WTC11 (cell line): ENCODE results near the gene DACT3. TPM values are rescaled to one million over a fixed set of nuclear protein-coding genes. Genes with fewer than 3 reads are reported as not detected.

Experiments
- ATAC-seq: fragments of 200-7000 bp; cut with Tn5 transposase; 2 replicates; pipeline ENCODE4 v1.10.0; 2021; ENCODE audit warnings: mild to moderate bottlenecking, moderate library complexity
- CTCF ChIA-PET: fragments of 300-600 bp; sonication (Branson Sonifier 250); formaldehyde crosslinking; loops from one replicate; lab custom pipeline; 2021; ENCODE audit warnings: antibody characterized with exemption; lab: Charles Lee
- POLR2A ChIA-PET: fragments of 350-600 bp; sonication (Branson Sonifier 250); formaldehyde crosslinking; loops from one replicate; lab custom pipeline; 2021; ENCODE audit warnings: antibody characterized with exemption; lab: Charles Lee
- DNase-seq: peaks from one replicate; pipeline ENCODE4 v3.0.0; 2021; ENCODE audit warnings: low spot score
- H3K27ac Mint-ChIP-seq: 2 replicates; pipeline ENCODE4 v1.8.0; 2021; ENCODE audit warnings: mixed read lengths
- H3K27me3 Mint-ChIP-seq: 2 replicates; pipeline ENCODE4 v1.8.0; 2021; ENCODE audit warnings: low read depth, mild to moderate bottlenecking, moderate library complexity, mixed read lengths
- H3K36me3 Mint-ChIP-seq: 2 replicates; pipeline ENCODE4 v1.8.0; 2021; ENCODE audit warnings: mixed read lengths
- H3K4me1 Mint-ChIP-seq: 2 replicates; pipeline ENCODE4 v1.8.0; 2022; ENCODE audit warnings: mixed read lengths
- H3K4me3 Mint-ChIP-seq: 2 replicates; pipeline ENCODE4 v1.8.0; 2021; ENCODE audit warnings: mild to moderate bottlenecking, moderate library complexity, mixed read lengths
- H3K9me3 Mint-ChIP-seq: 2 replicates; pipeline ENCODE4 v1.8.0; 2021; ENCODE audit warnings: mixed read lengths
- ATF6 ChIP-seq: sonication (generic); formaldehyde crosslinking; IDR thresholded peaks from 2 replicates; pipeline ENCODE4 v1.8.1; 2023; ENCODE audit warnings: mild to moderate bottlenecking, missing genetic modification reagents
- CBFB ChIP-seq: sonication (generic); formaldehyde crosslinking; IDR thresholded peaks from 2 replicates; pipeline ENCODE4 v1.8.1; 2022; ENCODE audit warnings: mild to moderate bottlenecking, low read depth, missing genetic modification reagents
- CTCF ChIP-seq: fragments of 200-600 bp; IDR thresholded peaks from 2 replicates; pipeline ENCODE4 v1.8.0; 2022; ENCODE audit warnings: antibody characterized with exemption
- E2F5 ChIP-seq: sonication (generic); formaldehyde crosslinking; IDR thresholded peaks from 2 replicates; pipeline ENCODE4 v1.8.1; 2022; ENCODE audit warnings: mild to moderate bottlenecking, moderate library complexity, missing genetic modification reagents
- EMX1 ChIP-seq: fragments of 250-450 bp; sonication (Bioruptor Pico); IDR thresholded peaks from 2 replicates; pipeline ENCODE4 v1.8.0; 2021; ENCODE audit warnings: mild to moderate bottlenecking
- ESRRA ChIP-seq: sonication (generic); formaldehyde crosslinking; IDR thresholded peaks from 2 replicates; pipeline ENCODE4 v1.8.1; 2022; ENCODE audit warnings: mild to moderate bottlenecking, missing genetic modification reagents, borderline replicate concordance
- FOXK1 ChIP-seq: sonication (generic); formaldehyde crosslinking; IDR thresholded peaks from 2 replicates; pipeline ENCODE4 v1.8.0; 2022; ENCODE audit warnings: mild to moderate bottlenecking, moderate library complexity, missing genetic modification reagents
- GABPB1 ChIP-seq: sonication (generic); formaldehyde crosslinking; IDR thresholded peaks from 2 replicates; pipeline ENCODE4 v1.8.1; 2023; ENCODE audit warnings: mild to moderate bottlenecking, missing genetic modification reagents
- IRF2 ChIP-seq: sonication (generic); formaldehyde crosslinking; IDR thresholded peaks from 2 replicates; pipeline ENCODE4 v1.8.0; 2022; ENCODE audit warnings: low read depth, missing genetic modification reagents, borderline replicate concordance
- JAZF1 ChIP-seq: fragments of 250-450 bp; sonication (Bioruptor Pico); IDR thresholded peaks from 2 replicates; pipeline ENCODE4 v1.9.0; 2021; ENCODE audit warnings: moderate library complexity, mild to moderate bottlenecking, inconsistent platforms
- JUN ChIP-seq: sonication (generic); formaldehyde crosslinking; IDR thresholded peaks from 2 replicates; pipeline ENCODE4 v1.8.0; 2023; ENCODE audit warnings: mild to moderate bottlenecking, missing genetic modification reagents
- KAT7 ChIP-seq: sonication (generic); formaldehyde crosslinking; IDR thresholded peaks from 2 replicates; pipeline ENCODE4 v1.8.1; 2023; ENCODE audit warnings: missing genetic modification reagents, mild to moderate bottlenecking, borderline replicate concordance
- PRRX2 ChIP-seq: fragments of 250-450 bp; sonication (Bioruptor Pico); IDR thresholded peaks from 2 replicates; pipeline ENCODE4 v1.8.0; 2021; ENCODE audit warnings: mild to moderate bottlenecking
- SMAD3 ChIP-seq: sonication (generic); formaldehyde crosslinking; IDR thresholded peaks from 2 replicates; pipeline ENCODE4 v1.8.0; 2022; ENCODE audit warnings: missing genetic modification reagents, mild to moderate bottlenecking, borderline replicate concordance
- SOX15 ChIP-seq: fragments of 250-450 bp; sonication (Bioruptor Pico); IDR thresholded peaks from 2 replicates; pipeline ENCODE4 v1.9.0; 2021; ENCODE audit warnings: mild to moderate bottlenecking
- TEAD1 ChIP-seq: sonication (generic); formaldehyde crosslinking; IDR thresholded peaks from 2 replicates; pipeline ENCODE4 v1.8.0; 2022; ENCODE audit warnings: mild to moderate bottlenecking, missing genetic modification reagents
- TEAD4 ChIP-seq: sonication (generic); formaldehyde crosslinking; IDR thresholded peaks from 2 replicates; pipeline ENCODE4 v1.8.0; 2022; ENCODE audit warnings: mild to moderate bottlenecking, missing genetic modification reagents
- TP53 ChIP-seq: sonication (generic); formaldehyde crosslinking; IDR thresholded peaks from 2 replicates; pipeline ENCODE4 v1.8.1; 2023; ENCODE audit warnings: mild to moderate bottlenecking, missing genetic modification reagents
- USF2 ChIP-seq: sonication (generic); formaldehyde crosslinking; IDR thresholded peaks from 2 replicates; pipeline ENCODE4 v1.8.1; 2023; ENCODE audit warnings: mild to moderate bottlenecking, missing genetic modification reagents, moderate library complexity
- ZBTB21 ChIP-seq: sonication (generic); formaldehyde crosslinking; IDR thresholded peaks from 2 replicates; pipeline ENCODE4 v1.8.1; 2023; ENCODE audit warnings: mild to moderate bottlenecking, missing genetic modification reagents, borderline replicate concordance
- ZBTB43 ChIP-seq: sonication (generic); formaldehyde crosslinking; IDR thresholded peaks from 2 replicates; pipeline ENCODE4 v1.8.1; 2023; ENCODE audit warnings: mild to moderate bottlenecking, missing genetic modification reagents
- ZNF416 ChIP-seq: fragments of 250-450 bp; sonication (Bioruptor Pico); IDR thresholded peaks from 2 replicates; pipeline ENCODE4 v1.9.0; 2021; ENCODE audit warnings: mild to moderate bottlenecking, inconsistent platforms
- ZNF671 ChIP-seq: fragments of 250-450 bp; sonication (Bioruptor Pico); IDR thresholded peaks from 2 replicates; pipeline ENCODE4 v1.8.0; 2021; ENCODE audit warnings: mild to moderate bottlenecking
- total RNA-seq: library from RNA; stranded (reverse); gene quantifications from 3 replicates; pipeline ENCODE4 v1.2.3, GENCODE V29; 2021

The DACT3 gene
- total RNA-seq, 1 experiment from 2014 or later: 1.9 TPM

GRCh38 chr19:46602392-46603194, 58.4 kb downstream of the DACT3 start:
- H3K4me1 Mint-ChIP-seq: peaks cover 27% of the 10 kb centered on the region
- DNase-seq: no peak
- peak overlapping the region; percentile 49; the same call in 1 of the 2 replicates for H3K27ac Mint-ChIP-seq
- ATAC-seq: no peak
- ChIA-PET CTCF (interaction anchor here (0.6 to 6.1 kb wide), 9 partner anchors 9 to 112 kb away, joined by 3 to 53 read pairs (median 22); partner anchors contain the start of gene DACT3), POLR2A (interaction anchor here (0.7 kb wide), 1 partner anchor 147 kb away, joined by 5 read pairs; no protein-coding TSS in a partner anchor)
- H3K27me3 Mint-ChIP-seq: no peaks in the 10 kb centered on the region; the same call in 1 of the 2 replicates
- TF ChIP-seq EMX1 (CRISPR knock-in tag) (no peak), ZBTB21 (no peak), TEAD1 (CRISPR knock-in tag) (no peak), USF2 (CRISPR knock-in tag) (no peak), PRRX2 (no peak), FOXK1 (CRISPR knock-in tag) (no peak), ATF6 (CRISPR knock-in tag) (no peak), SMAD3 (CRISPR knock-in tag) (no peak), ZBTB43 (CRISPR knock-in tag) (no peak), JUN (CRISPR knock-in tag) (no peak), JAZF1 (CRISPR knock-in tag) (no peak), ESRRA (CRISPR knock-in tag) (no peak), CBFB (no peak), IRF2 (CRISPR knock-in tag) (no peak), TEAD4 (CRISPR knock-in tag) (no peak), ZNF416 (CRISPR knock-in tag) (no peak), ZNF671 (CRISPR knock-in tag) (no peak)
- peak overlapping the region; percentile 88 for H3K4me3 Mint-ChIP-seq
- H3K36me3 Mint-ChIP-seq: peaks cover 11% of the 10 kb centered on the region
- H3K9me3 Mint-ChIP-seq: peaks cover 11% of the 10 kb centered on the region

GRCh38 chr19:46601318-46602224, 59.4 kb downstream of the DACT3 start, which contains the start of gene CALM3:
Gene CALM3 (plus strand): TSS chr19:46601330. CDS start chr19:46601435, 105 bp downstream.
- CTCF ChIA-PET: interaction anchor here (0.6 to 6.1 kb wide), 18 partner anchors 10 to 785 kb away, joined by 3 to 53 read pairs (median 6); partner anchors contain the start of genes CCDC8, DACT3 and PPP5C
- ATAC-seq (no peak), DNase-seq (no peak)
- POLR2A ChIA-PET: interaction anchor here (0.6 to 1.3 kb wide), 12 partner anchors 9 to 198 kb away, joined by 3 to 9 read pairs (median 4); no protein-coding TSS in a partner anchor
- Mint-ChIP-seq H3K27ac (peak within 1 kb of the TSS; percentile 100), H3K36me3 (peaks cover 8% of the 10 kb centered on the region), H3K4me3 (peak within 1 kb of the TSS; percentile 88), H3K9me3 (peaks cover 11% of the 10 kb centered on the region), H3K27me3 (no peaks in the 10 kb centered on the region; the same call in 1 of the 2 replicates), H3K4me1 (peaks cover 27% of the 10 kb centered on the region)
- 0 out of 2 replicates have a peak, but pooled peaks have one; percentile 13 for TF ChIP-seq TP53 (CRISPR knock-in tag)
- TF ChIP-seq KAT7 (CRISPR knock-in tag): 0 out of 2 replicates have a peak, but pooled peaks have one; percentile 35
- 0 out of 2 replicates have a peak, but pooled peaks have one; percentile 5 for TF ChIP-seq GABPB1 (CRISPR knock-in tag)
- no peak for TF ChIP-seq CTCF
- TF ChIP-seq ZBTB43 (CRISPR knock-in tag): no peak
- no peak for TF ChIP-seq SOX15
- TF ChIP-seq JAZF1 (CRISPR knock-in tag): no peak
- TF ChIP-seq E2F5 (CRISPR knock-in tag): peak; percentile 8; the same call in 1 of the 2 replicates
